HG03442 (cell line): ENCODE data around the gene PRPF19.
"Not testable (repeated sequence)": the region's sequence is repeated elsewhere in the genome, so short reads cannot be mapped to it uniquely, and the experiment has no call there.

Experiments
- ATAC-seq: cut with Tn5 transposase; IDR thresholded peaks from one replicate; pipeline ENCODE4 v1.9.1; 2021; ENCODE audit warnings: mild to moderate bottlenecking, moderate library complexity; ENCODE audit not compliant: unreplicated experiment

Gene PRPF19

DNA sequence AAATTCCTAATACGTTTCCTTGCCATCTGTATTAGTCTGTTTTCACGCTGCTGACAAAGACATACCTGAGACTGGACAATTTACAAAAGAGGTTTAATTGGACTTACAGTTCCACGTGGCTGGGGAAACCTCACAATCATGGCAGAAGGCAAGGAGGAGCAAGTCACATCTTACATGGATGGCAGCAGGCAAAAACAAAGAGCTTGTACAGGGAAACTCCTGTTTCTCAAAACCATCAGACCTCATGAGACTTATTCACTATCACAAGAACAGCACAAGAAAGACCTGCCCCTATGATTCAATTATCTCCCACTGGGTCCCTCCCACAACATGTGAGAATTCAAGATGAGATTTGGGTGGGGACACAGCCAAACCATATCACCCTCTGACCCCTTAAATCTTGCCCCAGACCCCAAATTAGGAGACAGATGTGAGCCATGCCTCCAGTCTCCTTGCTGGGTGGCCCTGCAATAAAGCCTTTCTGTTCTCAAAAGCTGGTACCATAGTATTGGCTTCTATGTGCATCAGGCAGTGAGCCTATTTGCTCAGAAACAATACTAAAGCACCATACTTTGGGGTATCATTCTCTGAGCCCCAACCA lies 3.4 kb upstream of the PRPF19 start:
- ATAC-seq = not testable (repeated sequence)

DNA sequence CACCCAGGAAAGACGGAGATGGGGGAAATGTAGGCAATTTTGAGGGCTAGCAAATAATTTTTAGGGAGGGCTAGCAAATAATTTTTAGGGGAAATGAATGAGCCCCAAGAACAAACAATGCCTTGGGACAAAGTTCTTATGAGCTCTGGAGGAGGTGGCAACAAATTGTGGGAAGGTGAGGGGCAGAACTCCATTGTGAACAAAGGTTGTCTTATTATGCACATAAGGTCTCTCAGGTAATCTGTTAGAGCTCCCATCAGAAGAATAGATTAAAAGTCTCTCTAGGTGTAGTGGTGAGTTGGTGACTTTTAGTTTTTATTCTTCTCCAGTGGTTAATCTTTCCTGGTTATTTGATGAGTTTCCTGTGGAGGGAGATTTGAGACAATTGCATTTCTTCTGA lies 2.4 kb upstream of the PRPF19 start:
- ATAC-seq = no peak

DNA sequence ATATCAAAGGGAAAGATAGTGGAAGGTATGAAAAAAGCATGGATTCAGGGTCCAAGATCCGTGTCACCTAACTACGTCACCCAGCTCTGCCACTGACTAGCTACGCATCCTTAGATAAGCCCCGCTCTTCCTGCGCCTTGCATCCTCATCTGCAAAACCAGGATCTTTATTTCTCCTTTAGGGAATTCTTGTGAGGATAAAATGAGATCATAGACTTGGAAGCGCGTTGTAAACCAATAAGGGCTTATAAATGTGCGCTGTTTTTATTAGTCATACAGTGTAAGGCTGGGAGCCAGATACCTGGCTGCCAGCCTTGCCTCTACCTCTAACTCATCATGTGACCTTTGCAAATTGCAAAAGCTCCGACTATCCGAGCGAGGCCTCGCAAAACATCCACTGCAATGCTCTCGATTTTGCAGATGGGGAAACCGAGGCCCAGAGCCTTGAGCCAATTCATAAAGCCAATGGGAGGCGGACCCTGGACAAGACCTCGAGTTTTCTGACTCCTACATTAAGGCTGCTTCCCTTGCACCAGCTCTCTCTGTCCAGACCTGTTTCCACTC lies 753 bp downstream of the PRPF19 start:
- ATAC-seq = no peak

DNA sequence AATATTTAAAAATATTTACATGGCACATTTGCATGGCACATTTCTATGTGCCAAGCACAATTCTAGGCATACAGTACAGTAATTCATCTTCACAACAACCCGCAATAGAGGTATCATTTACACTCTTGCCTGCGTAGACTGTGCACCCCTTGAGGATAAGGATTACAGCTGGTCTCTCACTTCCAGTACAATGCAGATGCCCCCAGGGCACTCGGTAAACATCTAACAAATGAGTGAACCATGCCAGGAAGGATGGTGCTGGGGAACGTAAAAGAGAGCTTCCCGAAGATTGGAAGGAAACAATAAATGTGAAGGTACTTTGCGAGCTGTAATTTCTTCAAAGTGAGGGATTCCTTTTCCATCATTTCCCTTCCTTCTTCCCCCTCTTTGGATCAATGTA lies 1.3 kb downstream of the PRPF19 start:
- ATAC-seq = no peak

DNA sequence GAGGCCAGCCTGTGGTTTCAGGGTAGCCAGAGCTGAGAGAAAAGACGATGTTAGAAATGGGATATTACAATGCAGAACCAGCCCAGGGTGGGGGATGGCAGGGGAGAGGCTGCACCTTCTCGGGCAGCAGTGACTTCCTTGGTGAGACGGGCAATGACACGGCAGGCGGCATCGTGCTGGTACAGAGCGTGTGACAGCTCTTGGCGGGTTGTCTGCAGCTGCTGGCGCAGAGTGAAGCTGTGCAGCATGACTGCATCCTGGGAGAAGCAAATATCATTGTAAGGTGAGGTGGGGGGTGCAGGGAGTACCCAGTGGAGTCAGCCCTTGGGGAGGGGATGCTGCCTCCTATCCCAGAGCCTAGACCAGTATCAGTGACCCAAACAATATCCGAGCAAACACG lies 3.8 kb downstream of the PRPF19 start:
- no peak for ATAC-seq

DNA sequence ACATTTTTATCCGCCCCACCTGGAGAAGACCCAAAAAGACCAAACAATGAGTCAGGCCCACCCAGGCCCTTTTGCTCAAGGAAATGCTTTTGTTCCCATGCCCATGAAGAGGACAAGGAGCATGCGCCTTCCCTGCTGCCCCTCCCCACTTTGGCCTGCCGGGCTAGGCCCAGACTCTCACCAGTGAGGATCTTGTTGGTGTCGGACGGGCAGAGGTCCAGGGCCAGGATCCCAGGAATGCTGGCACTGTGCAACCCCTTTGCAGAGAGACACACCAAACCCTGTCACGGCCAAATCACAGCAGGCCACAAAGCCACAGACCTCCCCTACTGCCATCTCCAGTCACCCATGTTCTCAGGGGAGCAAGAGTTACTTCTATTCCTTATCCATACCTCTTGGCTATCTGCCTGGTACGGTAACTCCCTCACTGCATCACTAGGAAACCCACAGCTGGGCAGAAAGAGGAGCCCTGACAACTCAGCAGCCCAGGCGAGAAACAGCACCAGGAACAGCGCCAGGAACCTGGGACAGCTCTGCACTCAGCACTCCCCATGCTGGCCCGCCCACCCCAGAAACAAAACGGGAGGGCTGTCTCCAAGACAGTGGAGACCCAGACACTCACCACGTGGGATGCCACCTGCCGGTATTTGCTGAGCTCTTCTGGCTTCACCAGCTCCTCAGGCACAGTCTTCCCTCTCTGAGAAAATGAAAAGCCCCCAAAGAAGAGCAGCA lies 5.5 kb downstream of the PRPF19 start:
- no peak for ATAC-seq

DNA sequence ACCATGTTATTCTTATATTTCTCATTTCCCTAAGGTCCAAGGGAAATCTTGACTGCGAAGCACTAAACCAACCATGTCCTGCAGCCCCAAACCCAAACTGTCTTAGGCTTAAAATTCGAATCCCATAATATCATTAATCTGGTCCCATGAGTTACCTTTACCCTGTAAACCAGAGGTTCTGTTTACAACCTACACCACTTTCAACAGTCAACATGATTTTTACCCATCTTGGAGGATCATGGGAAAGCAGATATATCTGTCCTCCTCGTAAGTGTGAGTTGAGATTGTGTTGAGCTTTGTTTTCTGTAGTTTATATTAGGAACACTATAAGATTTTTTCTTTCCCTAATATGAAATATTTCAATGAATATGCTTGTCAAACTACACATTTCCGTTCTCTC lies 6.4 kb downstream of the PRPF19 start:
- ATAC-seq = no peak

DNA sequence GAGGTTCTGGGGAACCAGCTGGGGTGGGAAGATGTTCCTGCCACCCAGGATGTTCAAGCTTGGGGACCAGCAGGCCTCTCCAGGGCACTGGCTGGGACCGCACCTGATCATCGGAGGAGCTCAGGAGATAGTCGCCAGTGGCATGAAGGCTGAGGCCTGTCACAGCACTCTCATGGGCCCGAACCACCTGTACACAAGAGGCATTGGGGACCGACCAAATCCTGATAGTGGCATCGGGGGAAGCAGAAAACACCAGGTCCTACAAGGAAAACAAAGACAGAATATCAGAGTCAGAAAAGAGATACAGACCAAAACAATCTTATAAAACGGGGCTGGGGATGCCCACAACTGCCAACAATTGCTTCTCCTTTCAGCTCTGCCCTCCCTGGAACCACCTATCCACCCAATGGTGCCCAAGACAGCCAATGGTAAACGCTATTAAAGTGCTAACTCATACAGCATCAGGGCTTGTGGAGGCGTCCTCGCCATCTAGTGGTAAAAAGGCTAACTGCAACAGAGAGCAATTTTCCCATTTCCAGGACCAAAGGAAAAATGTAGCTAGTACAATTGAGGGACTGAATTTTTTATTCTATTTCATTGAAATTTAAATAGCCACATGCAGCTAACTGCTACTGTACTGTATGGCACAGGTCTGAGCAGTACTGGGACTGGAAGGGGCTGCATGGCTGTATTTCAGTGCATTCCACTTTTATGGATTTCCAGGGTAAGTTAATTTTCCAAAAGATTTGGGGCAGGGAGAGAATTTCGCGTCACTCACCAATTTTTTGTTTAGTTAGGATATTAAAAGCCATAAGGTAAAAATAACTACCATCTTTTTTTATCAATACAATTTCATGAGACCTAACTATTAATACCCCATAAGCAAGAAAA lies 7.1 kb downstream of the PRPF19 start:
- ATAC-seq = no peak

DNA sequence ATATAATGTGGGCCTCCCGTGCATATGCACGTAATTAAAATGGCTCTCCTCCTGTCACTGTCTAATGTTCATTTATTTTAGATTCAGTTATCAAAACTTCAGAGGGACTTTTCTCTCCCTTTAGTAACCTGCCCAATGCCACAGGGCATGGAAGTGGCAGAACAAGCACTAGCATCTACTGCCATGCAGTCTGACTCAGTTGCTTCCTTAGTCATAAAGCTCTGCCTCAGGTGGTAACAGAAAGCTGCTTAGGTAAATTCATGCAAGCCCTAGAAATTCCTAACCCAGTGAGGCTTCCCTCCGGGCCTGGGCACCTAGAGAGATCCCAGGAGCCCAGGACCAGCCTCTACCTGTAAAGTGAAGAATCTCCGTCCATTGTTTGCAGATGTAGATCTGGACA lies 8.9 kb downstream of the PRPF19 start:
- ATAC-seq = no peak

DNA sequence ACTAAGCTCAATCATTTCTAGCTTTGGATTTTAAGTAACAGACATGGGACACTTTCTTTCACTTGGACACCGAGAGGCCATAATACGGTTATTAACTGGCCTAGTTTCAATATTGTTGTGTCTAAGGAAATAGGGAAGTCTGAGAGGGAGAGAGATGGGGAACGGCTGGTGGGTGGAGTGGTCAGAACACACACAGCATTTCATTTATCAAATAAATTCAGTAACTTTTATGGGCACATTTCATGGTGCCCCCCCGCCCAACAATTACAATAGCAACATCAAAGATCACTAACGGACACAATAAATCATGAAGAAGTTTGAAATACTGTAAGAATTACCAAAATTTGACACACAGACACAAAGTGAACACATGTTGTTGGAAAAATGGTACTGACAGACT lies 10.7 kb downstream of the PRPF19 start:
- ATAC-seq = no peak

DNA sequence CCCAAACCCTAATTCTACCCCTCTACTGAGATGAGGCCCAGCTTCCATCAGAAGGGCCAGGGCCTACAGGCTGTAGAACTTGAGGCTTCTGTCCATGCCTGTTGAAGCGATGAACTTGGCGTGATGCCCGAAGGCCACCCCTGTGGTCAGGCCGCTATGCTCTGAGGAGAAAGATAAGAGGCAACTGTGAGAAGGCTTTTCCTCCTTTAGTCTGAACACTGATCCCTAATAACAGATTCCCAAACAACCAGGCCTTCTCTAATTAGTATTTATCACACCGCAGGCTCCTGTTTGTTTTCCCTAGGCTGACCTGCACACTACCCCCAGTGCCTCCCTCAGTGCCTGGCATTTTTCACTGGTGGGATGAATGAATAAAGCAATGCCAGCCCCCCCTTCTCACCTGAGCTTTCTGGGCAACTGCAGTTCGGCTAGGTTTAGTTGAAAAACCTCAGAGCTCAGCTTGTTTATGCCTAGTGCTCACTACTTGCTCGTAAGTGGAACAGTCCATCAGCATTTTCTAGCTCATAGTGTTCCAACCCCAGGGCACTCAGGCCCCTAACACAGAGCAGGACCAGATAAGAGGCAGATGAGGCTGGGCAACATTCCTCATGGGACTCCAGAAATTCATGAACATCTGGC lies 15.2 kb downstream of the PRPF19 start:
- no peak for ATAC-seq

DNA sequence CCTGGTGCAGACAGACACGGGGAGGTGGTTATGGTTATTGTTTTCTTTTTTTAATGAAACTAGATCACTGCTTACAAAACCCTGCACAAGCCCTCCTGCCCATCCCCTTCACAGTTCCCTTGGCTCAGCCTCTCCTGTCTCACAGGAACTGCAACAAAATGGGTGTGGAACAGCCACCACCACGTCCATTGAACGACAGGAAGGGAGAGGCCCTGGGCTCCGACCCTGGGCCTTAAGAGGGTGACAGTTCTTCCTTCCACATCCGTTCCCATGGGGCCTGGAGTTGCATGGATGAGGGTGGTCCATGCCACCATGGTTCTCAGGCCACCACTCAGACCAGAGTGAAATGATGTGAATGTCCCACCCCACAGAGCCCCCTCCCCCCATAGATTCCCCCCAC lies 15.7 kb downstream of the PRPF19 start:
- ATAC-seq = no peak

DNA sequence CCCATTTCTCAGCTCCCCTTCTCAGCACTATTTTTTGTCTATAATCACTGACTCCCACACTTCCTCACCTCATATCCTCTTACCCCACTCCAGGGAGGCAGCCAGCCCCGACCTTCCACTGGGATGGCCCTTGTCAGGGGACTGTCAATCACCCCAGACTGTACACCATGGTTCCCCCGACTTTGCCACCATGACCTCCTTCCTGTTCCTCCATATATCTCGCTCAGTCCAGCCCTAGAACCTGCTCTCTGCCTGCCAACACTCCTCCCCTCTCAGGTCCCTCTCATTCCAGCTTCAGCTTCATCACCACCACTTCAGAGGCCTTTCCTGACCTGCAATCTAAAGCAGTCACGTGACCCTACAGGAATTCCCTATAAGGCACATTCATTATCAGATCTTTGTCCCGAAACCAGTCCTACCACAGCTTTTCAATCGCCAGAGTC lies 16.5 kb downstream of the PRPF19 start:
- no peak for ATAC-seq

DNA sequence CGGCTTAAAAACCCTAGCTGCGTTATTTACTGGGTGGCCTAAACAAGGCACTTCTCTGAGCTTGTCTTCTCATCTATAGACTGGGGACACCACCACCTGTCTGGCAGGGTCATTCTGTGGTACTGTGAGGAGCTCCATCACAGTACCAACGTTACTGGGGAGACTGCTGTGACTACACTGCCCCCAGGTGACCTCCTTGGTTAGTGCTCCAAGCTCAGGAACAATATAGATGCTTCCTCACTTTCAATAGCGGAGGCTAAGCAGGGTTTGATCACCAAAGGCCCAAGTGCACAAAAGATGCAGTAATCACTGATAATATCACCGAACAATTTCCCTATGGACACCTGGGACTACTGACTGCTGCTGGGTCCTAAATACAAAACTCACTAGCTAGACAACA lies 18.8 kb downstream of the PRPF19 start:
- no peak for ATAC-seq

DNA sequence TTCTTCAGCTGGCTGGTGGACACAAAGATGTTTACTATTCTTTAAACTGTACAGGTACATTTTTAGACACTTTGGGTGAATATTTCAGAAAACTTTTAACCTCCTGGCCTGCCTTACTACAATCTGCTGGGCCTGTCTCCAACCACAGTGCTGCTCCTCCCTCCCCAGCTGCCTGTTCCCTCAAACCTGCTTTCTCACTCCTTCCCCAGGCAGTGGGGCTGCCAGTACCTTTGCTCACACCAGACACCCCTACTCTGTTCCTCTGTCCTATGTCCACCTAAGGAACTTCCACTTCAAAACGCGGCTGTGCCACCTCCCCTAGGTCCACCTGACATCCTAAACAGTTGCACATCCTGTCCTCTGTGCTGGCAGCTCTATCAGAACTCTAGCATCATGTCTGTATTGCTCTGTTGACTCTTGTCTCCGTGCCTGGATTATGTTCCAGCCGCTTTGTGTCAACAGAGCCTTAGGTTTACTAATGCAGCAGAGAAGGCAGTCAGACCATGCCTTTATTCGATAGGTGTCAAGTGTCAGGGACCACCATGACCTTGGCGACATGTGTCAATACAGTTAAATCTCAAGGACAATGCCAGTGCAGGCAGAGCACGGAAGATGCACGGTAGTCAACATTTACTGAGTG lies 25.6 kb downstream of the PRPF19 start:
- no peak for ATAC-seq

DNA sequence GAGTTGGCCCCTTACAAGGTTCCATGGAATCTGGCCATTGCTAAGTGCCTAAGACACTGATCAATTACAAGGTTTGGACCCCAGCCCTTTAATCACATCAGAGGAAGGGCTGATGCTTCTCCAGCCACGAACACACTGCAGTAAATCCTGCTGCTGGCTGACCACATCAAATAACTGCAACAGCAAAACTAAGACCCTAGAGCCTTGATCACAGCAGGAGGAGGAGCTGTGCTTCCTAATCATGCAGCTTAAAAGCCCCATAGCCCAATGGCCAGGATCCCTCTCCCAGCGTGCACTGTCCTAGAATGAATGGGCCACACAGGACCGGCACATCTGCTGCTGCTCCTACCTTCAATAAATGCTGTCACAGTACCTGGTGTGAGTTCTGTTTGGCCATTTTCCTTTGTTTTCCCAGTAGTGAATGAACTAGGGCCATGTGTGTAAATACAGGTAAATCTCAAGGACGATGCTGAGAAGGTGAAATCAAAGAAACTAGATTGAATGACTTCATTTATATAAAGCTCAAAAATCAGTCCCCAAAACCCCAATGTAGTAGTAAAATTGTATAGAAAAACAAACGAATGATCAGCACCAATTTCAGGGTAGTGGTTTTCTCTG lies 26.3 kb downstream of the PRPF19 start:
- no peak for ATAC-seq

DNA sequence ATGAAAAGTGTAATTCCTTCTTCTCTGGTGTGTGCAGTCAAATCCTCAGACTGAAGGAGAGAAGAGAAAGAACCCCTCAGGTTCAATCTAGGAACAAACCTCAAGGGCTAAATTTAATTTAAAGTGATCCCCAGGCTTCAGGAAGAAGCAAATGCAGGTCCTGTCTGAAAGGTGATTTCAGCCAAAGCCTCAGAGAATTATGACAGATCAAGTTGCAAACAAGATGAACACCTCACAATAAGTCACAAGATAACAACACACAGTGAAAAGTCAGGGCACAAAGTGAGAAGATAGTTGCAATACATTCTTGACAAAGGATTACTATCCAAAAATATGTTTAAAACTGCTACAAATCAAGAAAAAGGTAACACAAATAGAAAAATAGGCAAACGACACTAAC lies 27.3 kb downstream of the PRPF19 start:
- no peak for ATAC-seq

DNA sequence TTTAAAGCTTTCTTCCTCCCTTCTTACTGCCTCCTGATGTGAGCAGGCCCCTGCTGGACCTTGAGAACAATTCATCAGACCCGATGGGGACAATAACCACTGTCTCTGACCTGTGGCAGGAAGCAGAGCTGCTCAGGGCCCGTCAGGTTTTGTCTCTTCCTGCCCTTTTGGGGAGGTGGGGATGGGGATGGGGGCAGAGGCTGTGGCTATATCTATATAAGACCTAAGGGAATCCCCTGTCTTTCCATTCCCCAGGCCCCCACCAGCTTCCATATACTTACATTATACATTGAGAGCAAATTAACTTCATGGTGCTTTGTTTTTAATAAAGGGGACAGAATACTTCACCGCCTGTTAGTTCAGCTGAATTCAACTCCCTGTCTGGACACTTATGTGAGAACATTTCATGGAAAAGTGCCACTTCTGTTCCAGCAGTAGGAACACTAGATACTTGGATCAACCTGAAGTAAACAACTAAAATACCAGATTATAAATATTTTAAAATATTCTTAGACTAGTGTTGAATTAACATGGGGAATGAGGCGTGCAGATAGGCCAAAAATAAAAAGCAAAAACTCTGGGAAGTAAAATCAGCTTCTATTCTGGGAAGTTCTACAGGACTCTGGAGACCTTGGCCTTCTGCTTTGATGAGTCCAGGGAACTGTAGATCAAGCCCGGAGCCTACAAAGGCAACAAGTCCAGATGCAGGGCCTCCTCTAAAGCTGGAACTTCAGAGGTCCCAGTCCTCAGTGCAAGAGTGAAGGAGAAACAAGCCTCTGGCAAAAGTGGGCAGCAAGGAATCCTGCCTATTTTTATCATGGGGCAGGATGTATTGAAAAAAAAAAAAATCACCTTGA lies 27.9 kb downstream of the PRPF19 start:
- ATAC-seq = no peak

DNA sequence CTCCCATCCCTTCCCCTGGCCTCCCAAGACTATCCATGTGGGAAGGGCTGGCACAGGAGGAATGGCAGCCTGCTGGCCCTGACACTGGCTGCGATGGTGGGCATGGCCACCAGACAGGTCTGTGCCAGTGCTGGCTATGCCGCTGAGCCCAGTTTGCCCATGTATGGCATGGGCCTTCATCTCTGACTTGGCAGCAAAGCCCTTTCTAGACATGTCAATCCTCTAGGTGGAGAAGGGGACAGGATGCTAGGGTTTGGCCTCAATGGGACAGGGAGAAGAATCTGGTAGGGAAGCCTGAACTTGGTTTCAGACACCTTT lies 30.3 kb downstream of the PRPF19 start:
- no peak for ATAC-seq
